Stimulated activated CD4-positive, alpha-beta T cell treated with anti-CD3 and anti-CD28 coated beads, Interleukin-15, amount 100 ng/mL, for 48 hours (primary cell): Measurements from ENCODE around the gene AMOTL2.

Experiments
- DNase-seq, 2 donors: peaks; one replicate each; pipeline ENCODE4 v3.0.0-alpha.2; 2020; ENCODE audit warnings: low read depth in 2 of 2

The AMOTL2 gene

DNA sequence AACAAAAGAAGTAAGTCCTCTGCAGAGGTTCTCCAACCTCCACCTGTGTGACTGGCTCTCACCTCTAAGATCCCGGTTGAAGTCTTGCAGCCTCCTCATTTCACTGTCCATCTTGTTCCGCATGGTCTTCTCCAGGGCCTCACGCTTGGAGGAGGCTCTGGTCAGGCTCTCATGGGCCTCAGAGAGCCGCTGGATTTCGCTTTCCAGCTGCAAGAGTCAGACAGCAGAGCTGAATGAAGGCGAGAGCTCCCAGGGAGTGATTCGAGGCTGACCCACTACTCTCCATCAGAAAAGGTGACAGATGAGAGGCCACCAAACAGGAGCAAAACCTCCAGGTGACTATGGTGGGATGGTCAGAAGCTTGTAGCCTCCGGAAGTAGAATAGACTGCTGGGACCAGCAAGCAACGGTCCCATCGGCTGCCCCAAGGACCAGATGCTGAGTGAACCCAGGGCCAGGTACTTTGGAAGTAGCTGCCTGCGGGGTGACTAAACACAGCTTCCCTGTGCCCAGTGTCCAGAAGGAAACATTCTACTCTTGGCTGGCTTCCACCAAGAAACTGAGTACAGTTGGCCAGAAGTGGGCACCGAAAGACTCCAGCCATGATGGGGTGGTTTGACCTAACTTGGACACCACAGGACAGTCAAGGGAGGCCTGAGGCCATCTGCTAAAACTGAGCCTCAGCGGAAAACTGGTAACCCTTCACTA is 7.9 kb downstream of the AMOTL2 start:
- no peak for DNase-seq

DNA sequence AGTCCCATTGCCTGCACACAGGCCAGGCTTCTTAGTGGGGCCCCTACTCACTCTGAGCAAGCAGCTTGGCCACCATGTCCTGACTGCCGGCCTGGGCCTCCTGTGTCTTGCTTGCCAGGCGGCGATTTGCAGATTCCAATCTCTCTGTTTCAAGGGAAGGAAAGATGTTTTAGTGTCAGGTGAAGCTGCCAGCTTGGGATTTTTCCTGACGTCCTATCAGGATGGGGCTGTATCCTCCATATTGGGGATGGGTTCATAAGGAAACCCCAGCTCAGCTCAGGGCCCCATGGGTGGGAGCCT is 8.5 kb downstream of the AMOTL2 start:
- no peak for DNase-seq

DNA sequence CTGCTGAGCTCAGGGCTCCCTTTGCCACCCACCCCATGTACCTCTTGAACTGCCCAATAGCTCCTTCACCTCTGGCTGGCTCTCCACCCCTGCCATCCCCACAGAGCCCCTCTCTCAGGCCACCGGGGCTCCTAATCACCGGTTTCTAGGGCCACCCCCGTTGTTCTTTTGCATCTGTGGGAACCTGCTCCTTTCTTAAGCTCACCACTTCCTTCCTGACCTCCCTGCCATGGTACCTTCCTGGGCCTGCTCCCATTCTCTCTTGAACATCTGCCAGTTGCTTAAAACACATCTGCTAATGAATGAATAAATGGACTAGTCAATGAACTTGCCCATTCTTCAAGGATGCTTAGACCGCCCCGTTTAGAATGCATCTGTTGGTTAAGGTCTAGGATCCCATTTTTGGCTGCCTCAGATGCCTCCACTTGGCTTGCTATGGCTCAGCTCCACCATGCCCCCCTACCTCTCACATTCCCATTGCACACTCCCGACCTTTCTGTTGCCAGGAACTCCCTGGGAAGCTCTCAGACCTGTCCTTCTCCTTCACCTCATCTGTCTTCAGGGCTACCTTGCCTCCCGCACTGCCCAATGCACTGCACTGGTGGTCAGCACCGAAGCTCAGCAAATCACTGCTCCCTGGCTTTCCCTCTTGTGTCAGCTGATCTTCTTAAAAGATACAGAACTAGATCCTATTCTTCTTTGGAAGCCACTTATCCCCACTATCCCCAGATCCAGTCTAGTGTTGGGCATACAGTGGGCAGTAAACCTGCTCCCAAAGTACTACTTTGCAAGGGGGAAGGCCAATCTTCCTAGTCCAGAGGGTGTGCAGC is 9.1 kb downstream of the AMOTL2 start:
- DNase-seq = no peak

DNA sequence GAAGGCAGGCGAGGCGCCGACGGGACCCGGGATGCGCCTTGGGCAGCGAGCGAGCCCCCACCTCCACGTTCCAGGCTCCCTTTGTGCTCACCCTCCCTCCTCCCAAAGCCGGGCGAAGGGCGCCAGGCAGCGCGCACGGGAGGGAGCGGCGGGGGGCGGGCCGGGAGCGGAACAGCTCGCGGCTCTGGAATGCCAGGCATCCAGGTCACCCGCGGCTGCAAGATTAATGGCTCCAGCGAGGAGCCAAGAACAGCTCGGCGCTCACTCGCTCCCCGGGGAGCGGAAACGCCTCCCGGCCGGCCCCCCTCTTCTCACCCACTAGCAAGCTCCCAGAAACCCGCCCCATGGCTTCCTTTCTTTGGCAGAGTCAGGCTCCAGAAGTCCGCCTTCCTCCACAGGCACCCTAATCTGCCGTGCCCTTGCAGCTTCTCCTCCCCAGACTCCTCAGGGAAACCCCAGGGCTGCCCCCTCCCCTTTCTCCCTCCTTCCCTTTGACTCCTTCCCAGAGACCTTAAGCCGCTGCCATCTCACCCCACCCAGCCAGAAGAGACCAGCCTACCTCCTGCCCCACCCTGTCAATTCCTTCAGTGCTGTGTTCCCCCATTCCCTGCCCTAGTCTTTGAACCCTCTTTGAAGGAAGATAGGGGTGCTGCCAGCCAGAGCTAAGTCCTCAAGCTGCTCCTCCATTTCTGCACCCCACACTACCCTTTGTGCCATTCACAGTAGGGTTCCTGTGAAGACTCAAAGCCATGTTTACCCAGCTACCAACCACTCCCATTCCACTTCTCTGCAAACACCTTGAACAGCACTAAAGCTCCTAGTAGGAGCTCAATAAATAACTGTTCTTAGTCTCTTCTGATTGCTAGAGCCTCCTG is 9.9 kb downstream of the AMOTL2 start:
- DNase-seq = no peak

DNA sequence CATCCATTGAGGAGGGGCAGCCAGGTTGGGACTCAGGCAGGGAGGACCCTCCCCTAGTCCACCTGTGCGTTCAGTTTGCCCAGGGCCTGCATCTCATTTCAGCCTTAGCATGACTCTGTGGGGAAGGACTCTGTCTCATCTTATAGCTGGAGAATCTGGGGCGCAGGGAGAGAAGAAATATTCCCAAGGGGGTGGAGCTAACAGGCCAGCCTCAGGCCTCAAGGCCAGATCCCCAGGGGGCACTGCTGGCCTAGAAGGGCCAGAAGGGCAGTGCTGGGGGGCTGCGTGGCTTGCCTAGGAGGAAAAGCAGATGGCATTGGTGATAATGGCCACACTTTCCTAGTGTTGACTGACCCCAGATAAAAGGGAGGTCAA is 10.9 kb downstream of the AMOTL2 start:
- no peak for DNase-seq

DNA sequence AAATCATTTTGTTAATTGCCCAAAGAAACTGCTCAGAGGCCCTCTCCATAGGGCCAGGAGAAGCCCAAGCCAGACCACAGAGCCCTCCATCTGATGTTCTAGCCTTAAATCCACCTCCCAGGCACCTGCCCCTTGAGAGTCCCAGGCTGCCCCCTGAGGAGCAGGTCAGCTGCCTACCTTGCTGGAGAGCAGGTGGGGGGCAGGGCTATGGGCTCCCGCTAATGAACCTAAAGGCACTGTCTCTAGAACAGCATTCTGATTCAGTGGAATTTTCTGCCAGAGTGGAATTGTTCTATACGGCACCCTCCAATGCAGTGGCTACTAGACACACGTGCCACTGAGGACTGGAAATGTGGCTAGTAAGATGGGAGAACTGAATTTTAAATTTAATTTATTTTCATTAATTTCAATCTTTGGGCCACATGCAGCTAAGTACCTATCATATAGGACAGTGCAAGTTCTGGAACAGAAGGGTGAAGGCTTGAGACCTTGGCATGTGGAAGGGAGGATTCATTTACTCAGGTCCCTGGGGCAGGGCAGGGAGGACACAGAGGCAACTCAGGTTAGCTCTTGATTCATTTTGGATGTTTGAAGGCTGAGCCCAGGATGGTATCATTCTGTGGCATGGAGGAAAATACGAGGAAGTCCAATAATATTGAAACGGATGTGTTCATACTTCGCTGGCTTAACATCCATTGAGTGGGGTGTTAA is 11.4 kb downstream of the AMOTL2 start:
- no peak for DNase-seq

DNA sequence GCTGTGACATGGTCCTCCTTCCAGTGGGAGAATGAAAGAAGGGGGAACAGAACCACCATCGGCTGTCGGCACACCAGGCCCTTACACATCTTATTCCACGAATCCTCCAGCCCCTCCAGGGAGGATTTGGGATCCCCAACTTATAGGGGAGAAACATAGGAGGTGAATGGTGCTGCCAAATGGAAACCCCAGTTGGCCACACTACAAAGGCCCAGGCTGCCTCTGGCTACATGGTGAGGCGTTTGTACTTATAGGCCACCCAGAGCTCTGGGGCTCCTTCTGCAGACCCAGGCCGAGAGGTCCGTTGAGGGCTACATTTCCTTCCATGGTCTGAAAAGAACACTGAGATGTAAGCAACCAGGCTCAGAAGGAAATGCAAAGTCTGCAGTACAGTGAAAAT is 12.0 kb downstream of the AMOTL2 start:
- no peak for DNase-seq

DNA sequence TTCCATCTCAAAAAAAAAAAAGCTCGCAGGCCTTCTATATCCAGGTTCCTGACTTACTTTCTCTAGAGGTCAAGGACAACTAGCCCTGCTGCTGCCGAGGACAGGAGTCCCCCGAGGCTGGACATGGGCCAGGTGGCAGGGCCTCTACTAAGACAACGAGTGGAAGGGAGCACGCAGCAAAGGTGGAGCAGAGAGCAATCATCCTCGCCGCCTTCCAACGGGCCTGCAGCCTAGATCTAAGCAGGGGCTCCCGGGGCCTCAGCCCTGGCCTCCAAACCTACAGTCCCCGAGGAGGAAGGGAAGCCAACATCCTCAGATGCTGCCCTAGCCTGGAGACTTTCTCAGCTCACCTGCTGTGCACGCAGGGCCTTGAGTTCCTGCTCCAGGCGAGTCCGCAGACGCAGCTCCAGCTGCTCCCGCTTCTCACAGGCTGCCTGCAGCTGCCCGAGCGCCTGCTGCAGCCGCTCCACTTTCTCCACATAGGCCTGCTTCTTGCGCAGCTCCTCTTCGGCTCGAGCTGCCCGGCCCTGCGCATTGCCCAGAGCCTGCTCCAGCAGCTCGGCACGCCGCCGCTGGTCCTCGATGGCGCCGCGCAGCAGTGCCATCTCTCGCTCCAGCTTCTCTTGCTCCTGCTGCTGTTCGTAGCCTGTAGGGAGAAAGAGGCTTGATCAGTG is 12.9 kb downstream of the AMOTL2 start:
- DNase-seq = no peak

DNA sequence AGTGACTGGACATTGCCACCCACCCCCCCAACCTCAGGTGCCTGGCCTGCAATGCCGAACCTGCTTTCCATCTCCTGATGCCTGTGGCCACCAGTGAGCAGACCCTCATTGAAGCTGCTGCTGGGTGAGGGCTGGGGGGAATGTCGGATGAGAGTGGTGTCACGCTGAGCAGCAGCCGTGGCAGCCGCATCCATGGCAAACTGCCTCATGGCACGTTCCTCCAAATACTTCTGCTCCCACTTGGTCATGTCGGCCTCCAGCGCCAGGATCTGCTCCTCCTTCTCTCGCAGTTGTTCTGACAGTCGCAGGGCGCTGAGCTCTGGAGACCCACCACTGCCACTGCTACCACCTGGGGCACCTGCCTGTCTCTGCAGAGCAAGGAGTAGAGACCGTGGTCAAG is 14.2 kb downstream of the AMOTL2 start:
- DNase-seq = no peak

DNA sequence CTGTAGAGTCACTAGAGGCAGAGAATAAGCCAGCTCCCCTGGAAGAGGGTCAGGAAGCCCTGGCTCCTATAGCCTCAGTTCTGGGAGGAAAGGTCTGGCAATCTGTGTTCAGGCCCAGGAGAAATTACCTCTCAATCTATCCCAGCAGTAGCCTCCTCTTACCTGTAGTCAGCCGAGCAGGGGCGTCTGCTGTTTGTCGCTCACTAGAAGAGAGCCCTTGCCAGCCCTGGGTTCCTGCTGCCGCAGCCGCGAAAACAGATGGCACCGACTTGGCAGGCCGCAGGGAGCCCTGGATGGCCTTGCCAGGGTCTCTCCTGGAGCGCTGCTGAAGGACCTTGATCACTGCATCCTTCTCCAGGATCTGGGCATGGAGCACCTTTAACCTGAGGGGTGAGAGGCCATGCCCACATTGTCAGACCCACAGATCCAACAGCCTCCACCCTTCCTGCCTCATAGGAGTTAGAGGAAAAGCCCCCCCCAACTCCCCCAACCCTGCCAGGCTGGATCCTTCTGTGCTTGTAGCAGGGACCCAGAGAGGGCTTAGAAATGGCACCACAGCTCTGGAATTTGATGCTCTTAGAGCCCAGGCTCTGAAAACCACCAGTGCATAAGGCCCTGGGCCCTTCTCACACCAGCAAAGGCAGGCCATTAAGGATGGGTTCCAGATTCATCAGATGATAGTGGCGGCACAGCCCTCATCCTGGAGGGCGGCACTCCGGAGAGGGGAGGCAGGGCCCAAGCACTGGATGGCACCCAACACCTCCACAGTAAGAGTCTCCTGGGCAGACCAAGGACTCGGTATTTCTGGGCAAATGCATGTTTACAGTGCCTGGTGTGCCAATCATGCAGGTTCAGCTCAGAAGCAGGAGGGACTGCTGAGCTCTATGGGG is 14.9 kb downstream of the AMOTL2 start:
- DNase-seq = no peak

DNA sequence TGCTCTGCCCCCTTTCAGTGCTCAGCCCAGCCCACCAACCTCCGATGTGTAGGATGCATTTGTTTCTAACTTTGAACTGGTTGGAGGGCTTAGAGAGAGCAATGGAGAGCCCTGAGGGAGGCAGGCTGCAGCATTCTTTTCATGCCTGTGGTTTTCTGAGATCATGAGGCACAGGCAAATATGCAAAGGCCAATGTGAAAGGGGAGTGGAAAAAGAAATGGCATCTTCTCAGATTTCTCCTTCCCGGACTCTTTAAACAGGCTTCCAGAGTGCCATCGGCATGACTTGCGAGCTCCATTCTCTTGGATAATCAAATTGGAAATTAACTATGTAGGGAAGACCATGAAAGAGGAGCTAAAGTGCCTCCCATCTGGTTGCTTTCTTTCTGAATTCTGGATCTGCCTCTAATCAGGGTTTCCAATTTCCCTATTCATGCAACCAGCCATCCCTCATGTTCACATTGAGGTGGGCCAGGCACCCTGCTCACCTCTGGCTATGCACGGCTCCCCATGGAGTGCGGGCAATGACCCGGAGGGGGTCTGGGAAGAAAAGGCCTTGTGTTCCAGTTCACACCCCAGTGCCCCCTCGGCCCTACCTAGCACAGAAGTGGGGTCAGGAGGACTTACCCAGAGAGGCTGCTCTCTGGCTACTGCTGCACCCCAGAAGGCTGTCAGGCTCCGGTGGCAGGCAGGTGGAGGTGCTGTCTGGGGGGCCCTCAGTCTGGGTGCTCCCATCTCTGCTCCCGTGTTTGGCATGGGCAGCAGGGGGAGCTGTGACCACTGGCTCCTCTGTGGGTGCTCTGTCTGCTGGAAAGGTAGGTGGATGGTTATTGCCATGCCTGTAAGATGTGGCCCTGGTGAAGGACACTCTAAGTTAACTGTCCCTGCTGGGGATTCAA is 16.1 kb downstream of the AMOTL2 start:
- DNase-seq = no peak

DNA sequence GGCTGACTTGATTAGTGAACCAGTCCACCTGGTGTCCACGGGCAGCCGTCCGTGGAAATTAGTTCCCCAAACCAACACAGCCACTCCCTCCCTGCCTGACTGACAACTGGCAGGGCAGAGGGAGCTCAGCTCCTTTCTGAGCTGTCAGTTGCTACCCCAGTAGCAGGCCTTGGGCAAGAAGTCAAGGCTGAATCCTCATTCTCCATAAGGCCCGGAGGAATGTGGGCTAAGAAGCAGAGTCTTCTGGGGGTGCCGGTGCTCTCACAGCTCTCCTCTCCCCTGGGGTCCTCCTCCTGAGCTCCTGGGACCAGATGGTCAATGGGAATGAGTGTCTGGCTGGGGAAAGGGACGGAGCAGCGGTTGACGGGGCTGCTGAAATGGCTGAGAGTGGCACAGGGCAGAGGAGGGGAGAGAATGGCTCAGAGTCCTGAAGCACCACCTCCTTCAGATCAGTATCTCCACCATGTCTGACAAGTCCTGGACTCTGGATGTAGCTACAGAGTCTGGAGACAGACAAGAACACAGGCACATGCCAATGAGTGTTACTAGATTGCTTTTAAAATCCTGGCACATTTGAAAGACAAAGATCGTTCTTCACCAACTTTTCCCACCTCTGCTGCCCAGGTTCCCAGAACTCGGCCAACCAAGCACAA is 16.9 kb downstream of the AMOTL2 start:
- no peak for DNase-seq

DNA sequence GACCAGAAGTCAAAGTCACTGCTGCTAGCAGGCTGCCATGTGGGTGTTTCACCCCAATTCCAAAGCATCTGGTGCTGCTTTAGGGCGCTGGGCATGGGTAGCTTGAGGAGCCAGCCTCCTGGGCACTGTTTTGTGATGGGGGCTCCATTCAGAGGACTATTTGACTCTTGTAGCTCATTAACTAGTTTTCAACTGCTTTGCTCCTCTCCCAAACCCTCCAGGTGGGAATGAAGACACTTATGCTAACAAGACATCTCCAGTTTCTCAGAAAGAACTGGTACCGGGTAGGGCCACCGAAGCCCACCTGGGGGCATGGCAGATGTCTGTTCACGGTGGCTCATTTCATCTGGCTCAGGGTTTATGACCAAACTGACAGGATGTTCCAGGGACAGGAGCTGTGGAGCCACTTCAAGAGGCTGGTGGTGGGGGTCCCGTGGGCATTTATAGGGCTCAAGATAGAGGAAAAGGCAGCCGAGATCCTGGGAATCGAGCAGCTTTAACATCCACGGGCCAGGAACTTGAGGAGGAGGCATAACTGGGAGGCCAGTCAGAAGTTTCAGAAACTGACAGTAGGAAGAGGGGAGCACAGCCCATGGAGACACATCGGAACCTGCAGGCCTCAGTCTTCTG is 17.7 kb downstream of the AMOTL2 start:
- no peak for DNase-seq

DNA sequence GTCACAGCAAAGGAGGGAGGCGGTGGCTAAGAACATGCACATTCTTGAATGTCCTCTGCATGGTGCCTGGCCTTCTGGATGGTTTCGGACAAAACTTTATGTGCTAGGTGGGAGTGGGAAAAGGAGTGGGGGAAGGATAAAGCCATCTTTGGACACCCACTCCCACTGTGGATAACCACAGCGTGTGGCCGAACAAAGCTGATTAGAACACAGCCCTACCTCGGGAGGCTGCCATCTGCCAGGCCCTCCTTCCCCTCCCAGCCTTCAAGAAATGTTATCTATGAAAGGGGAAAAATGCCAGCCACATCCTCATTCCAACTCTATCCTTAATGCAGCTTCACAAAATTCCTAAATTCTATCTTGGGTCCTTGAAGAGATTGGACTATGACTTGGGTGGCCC is 18.8 kb downstream of the AMOTL2 start:
- DNase-seq = no peak

DNA sequence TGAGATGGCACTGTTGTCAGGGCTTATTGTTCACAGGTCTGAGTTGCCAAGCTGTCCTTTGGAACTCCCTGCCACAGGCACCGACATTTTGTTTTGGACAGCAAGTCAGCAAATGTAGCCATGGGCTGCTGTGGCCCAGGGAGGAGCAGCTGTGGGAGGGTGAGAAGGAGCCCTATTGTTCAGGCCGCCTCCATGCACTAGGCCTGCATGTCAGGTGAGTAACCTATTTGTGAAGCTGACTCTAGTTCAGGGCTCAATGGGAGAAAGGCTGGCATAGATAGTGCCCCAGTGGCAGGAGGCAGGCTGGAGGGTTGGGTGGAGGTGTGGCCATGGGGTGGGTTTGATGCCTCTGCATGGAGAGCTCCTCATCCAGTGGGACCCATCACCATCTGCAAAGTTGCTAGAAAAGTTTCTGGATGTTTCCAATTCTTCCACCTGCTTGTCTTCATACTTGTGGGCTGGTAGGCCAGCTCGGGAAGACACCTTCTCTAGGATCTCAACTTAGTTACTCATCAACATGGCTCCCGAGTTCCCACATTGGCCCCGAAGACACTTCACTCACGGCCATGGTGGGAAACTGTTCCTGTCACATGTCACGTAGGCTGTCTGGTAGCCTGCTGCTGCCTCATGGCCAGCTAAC is 19.5 kb downstream of the AMOTL2 start:
- no peak for DNase-seq

DNA sequence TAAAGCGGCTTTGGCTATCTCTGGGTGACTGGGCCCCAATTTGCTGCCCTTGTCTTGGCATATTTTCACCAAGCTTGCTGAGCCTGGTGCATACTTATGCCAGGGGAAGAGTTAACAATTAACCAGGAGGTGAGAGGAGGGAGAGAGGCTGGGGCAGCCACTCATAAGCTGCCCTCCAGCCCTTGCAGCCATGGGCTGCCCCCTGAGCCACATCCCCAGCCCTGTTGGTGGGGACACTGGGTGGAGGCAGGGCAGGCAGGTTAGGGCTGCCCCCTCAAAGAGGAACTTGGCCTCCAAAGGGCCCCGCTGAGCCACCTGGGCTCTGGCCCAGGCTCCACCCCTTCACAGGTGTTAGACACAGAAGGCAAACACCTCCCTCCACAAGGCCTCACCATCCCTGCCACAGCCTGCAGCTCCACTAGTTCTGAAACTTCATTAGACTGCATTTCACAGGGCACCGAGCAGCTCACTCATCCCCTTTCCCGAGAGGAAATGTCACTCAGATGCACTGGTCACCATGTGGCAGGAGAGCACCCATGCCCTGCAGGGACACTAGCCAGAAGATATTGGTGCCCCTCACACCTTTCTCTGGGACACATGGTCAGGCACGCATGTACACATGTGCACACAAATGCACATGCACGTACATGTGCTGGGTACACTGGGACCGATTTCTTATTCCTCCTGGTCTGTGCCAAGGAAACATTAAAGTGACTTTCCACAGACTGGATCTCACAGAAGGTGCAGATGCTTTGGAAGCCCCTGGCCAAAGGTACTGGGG is 20.2 kb downstream of the AMOTL2 start:
- no peak for DNase-seq

DNA sequence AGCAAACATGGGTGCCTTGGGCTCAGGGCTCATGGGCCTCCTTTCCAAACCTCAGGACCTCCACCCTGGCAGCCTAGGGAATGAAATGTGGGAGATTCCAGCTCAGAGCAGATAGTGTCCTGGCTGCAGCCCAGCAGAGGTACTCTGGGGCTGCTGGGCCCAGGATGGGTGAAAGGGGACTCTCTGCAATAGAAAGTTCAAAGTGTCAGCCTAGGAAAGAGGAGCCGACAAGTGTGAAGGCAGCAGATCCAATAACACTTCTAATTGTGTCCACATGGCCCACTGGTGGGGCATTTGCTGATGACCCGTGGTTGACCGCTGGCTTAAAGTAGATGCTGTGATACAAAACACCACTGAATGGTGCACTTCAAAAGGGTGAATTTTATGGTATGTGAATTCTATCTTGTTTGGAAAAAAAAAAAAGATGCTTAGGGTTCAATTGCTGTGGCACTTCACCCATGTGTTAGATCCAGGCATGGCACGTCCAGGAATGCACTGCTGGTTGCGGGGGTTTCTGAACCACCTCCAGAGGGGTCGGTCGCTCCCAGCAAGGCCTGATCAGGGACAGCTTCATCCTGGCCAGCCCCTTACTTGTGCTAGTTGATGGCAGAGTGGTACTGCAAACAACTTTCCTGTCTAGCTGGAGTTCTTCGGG is 20.9 kb downstream of the AMOTL2 start:
- DNase-seq = no peak
